ENCODE results near the gene TMEM258.

Gene TMEM258

DNA sequence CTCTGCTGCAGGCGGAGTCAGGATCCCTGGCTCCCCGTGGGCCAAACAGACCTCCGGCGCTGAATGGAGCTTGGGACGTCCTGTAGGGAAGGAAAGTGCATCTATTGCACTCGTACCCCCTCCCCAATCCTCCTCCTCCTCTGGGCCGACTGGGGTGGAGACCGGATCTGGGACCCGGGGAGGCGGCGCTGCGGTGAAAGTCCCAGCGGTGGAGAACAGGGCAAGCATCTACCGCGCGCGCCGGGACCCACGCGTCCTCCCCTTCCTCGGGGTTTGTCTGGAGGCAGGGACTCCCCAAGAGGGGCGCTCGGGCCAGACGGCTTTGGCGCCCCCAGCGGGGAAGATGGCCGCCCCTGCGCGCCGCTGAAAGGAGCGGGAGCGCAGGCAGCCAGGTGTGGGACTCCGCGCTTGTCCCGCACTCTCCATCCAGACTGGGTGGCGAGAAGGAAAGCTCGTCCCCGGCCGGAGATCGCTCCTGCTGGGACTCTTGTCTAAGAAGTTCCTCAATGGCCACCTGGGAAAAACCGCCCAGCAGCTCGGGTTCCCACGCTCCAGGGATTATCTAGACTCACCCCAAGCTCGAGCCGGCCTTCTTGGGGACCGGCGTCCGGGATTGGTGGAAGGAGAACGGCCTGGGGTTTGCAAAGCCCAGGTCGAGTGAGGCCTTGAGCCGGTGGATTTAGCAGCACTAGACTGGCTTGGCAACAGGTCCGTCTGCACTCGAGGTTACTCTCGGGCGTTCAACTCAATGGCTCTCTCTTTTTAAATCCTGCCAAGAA is 36.4 kb upstream of the TMEM258 start:
- Histone ChIP-seq H3K9ac (ENCODE audit: insufficient read length) (peak overlapping the region; percentile 85), H3K27ac (peak overlapping the region; percentile 99), H3K4me3 (peak overlapping the region; percentile 86), H3K9me3 (ENCODE audit: low read depth, low read length) (no peaks in the 10 kb centered on the region), H3K36me3 (ENCODE audit: insufficient read depth, low read length) (peaks cover 19% of the 10 kb centered on the region)
- no peak for TF ChIP-seq FOXP2 (optimal IDR thresholded peaks at IDR 0.05; ENCODE audit: control extremely low read depth, extremely low read length, insufficient read depth)
- TF ChIP-seq POLR2AphosphoS5 (IDR thresholded peaks at IDR 0.05; ENCODE audit: borderline replicate concordance, low read depth, low read length), result no peak; the same call in 1 of the 2 replicates
- TF ChIP-seq EZH2 (IDR thresholded peaks at IDR 0.05), result no peak
- DNase-seq (ENCODE audit: low read depth, low spot score), result no peak

DNA sequence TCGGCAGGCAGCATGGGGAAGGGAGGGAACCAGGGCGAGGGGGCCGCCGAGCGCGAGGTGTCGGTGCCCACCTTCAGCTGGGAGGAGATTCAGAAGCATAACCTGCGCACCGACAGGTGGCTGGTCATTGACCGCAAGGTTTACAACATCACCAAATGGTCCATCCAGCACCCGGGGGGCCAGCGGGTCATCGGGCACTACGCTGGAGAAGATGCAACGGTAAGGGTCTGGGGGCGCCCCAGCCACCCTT is 35.9 kb upstream of the TMEM258 start:
- no peak for DNase-seq (ENCODE audit: low read depth, low spot score)
- peak overlapping the region; percentile 99 for H3K27ac ChIP-seq
- peaks cover 15% of the 10 kb centered on the region; the same call in 1 of the 2 replicates for H3K36me3 ChIP-seq (ENCODE audit: insufficient read depth, low read length)
- H3K9me3 ChIP-seq (ENCODE audit: low read depth, low read length), result no peaks in the 10 kb centered on the region
- peak overlapping the region; percentile 85 for H3K9ac ChIP-seq (ENCODE audit: insufficient read length)
- no peak for TF ChIP-seq FOXP2 (optimal IDR thresholded peaks at IDR 0.05; ENCODE audit: control extremely low read depth, extremely low read length, insufficient read depth)
- no peak for TF ChIP-seq EZH2 (IDR thresholded peaks at IDR 0.05)
- TF ChIP-seq POLR2AphosphoS5 (IDR thresholded peaks at IDR 0.05; ENCODE audit: borderline replicate concordance, low read depth, low read length), result no peak
- peak overlapping the region; percentile 86 for H3K4me3 ChIP-seq

DNA sequence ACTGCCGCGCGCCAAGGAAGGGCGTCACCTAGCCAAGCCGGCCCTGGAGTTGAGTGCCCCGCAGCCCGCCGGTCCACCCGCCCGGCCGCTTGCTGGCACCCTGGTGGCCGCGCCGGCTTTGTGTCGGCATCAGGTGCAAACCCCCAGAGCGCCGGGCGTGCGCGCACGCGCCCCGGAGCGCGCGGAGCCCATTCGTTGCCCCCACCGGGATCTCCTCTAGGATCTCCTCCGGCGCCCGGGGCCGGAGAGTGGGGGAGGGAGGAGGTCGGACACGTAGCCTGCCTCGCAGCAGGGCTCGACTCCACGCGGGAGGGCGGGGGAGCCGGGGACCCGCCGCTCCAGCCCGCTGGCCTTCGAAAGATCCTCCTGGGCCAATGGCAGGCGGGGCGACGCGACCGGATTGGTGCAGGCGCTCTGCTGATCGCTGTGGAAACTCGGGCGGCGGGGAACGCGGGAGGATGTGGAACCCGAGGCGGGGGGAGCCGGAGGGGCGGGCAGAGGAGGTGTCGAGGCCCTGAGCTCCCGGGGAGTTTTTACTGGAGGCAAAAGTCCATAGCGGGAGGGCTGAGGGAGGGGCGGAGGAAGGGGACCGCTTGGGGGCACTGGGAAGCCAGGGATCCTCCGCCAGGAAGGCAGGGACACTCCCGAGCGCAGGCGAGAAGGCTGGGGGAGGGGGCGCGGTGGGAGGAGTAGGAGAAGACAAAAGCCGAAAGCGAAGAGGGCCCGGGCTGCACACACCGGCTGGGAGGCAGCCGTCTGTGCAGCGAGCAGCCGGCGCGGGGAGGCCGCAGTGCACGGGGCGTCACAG is 35.4 kb upstream of the TMEM258 start, which contains the start of gene FADS2:
Gene FADS2, plus strand, starts transcription at position 730 of the 808 bp plus-strand sequence. CDS start 91 bp downstream, outside the sequence.
- H3K4me3 ChIP-seq, result peak within 1 kb of the TSS; percentile 86
- peaks cover 15% of the 10 kb centered on the region; the same call in 1 of the 2 replicates for H3K36me3 ChIP-seq (ENCODE audit: insufficient read depth, low read length)
- H3K27ac ChIP-seq, result peak within 1 kb of the TSS; percentile 99
- H3K9ac ChIP-seq (ENCODE audit: insufficient read length), result peak within 1 kb of the TSS; percentile 85
- DNase-seq (ENCODE audit: low read depth, low spot score), result no peak
- TF ChIP-seq POLR2AphosphoS5 (IDR thresholded peaks at IDR 0.05; ENCODE audit: borderline replicate concordance, low read depth, low read length) (peak; percentile 97), FOXP2 (optimal IDR thresholded peaks at IDR 0.05; ENCODE audit: control extremely low read depth, extremely low read length, insufficient read depth) (peak; percentile 80), EZH2 (IDR thresholded peaks at IDR 0.05) (no peak)
- no peaks in the 10 kb centered on the region for H3K9me3 ChIP-seq (ENCODE audit: low read depth, low read length)

DNA sequence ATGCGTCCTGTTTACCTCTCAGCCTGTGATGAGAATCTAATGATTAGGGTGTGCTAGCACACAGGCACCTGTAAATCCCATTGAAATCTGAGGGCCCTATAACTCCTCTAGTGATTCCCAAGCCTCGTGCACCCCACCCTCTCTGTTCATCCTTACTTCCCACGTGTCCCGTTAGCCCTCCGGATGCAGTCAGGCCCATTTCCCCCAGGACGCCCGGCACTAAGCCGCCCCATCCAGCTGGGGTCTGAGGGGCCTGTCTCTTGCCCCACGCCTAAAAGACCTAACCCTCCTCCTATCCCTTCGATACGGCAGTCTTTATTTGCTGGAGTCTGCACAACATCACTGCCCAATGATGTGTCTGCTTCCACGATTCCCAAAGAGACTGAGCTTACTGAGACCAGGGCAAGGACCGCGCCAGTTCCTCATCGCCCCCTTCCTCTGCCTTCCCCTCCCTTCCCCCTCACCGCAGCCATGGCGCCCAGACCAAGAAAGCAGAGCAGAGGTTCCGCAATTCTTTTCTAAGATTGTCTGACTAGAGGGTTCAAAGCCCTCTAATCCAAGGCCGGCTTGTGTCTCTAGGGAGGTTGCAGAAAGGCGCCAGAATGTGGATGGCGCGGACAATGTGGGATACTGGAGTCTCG is 34.7 kb upstream of the TMEM258 start:
- H3K4me3 ChIP-seq, result peak overlapping the region; percentile 86; the same call in 1 of the 2 replicates
- H3K36me3 ChIP-seq (ENCODE audit: insufficient read depth, low read length), result peaks cover 15% of the 10 kb centered on the region; the same call in 1 of the 2 replicates
- H3K9ac ChIP-seq (ENCODE audit: insufficient read length), result peak overlapping the region; percentile 85
- no peak for DNase-seq (ENCODE audit: low read depth, low spot score)
- peak overlapping the region; percentile 99 for H3K27ac ChIP-seq
- H3K9me3 ChIP-seq (ENCODE audit: low read depth, low read length), result no peaks in the 10 kb centered on the region
- TF ChIP-seq EZH2 (IDR thresholded peaks at IDR 0.05) (no peak), FOXP2 (optimal IDR thresholded peaks at IDR 0.05; ENCODE audit: control extremely low read depth, extremely low read length, insufficient read depth) (no peak), POLR2AphosphoS5 (IDR thresholded peaks at IDR 0.05; ENCODE audit: borderline replicate concordance, low read depth, low read length) (no peak)

DNA sequence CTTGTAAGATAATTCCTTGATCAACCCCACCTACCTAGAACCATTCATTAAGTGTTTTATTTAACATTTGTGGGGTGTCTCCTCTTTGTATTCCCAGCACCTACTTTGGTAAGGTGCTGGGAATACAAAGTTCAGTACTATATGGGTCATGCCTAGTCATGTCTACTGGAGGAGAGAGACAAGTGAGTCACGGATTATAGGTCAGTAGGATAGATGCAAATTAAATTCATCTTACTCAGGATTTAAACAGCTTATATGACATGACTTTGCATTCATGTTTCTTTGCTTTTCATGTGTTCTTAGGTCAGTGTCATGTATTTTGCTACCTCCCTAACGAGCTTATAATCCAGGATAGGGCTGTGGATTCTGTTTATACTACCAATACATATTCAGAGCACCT is 27.8 kb upstream of the TMEM258 start:
- H3K9ac ChIP-seq (ENCODE audit: insufficient read length), result no peak overlapping the region
- H3K27ac ChIP-seq, result no peak overlapping the region
- TF ChIP-seq EZH2 (IDR thresholded peaks at IDR 0.05) (no peak), FOXP2 (optimal IDR thresholded peaks at IDR 0.05; ENCODE audit: control extremely low read depth, extremely low read length, insufficient read depth) (no peak)

DNA sequence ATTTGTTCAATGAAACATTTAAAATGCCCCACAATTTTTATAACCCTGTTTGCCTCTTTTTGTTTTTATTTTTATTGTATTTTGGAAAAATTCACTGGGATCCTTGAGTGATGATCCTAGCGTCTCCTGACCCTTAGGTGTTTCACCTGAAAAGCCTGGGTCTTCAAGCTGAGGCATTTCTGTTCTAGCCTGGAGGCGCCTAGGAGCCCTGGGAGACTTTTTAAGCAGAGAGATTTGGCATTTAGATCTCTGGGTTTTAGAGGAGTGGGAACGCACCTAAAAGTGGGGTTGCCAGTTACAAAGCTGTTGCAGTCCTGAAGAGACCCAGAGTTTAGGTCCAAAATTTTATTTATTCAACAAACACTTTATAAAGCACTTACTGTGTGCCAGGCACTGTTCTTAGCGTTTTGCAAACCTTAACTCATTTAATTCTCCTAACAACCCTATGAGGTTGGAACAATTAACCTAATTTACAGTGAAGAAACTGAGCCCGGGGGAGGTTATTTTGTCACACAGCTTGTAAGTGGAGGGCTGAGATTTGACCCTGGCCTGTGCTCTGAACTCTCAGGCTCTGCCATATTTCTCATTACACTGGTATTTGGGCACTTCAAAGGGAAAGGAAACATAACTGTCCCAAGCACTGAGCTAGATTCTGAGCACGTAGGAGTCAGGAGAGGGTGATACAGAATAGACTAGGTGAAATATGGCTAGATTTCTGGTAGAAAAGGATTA is 25.2 kb upstream of the TMEM258 start:
- no peak for DNase-seq (ENCODE audit: low read depth, low spot score)
- Histone ChIP-seq H3K9me3 (ENCODE audit: low read depth, low read length) (no peaks in the 10 kb centered on the region), H3K27ac (peak overlapping the region; percentile 94), H3K4me3 (peak overlapping the region; percentile 95), H3K9ac (ENCODE audit: insufficient read length) (peak overlapping the region; percentile 83), H3K36me3 (ENCODE audit: insufficient read depth, low read length) (peaks cover 21% of the 10 kb centered on the region)
- TF ChIP-seq EZH2 (IDR thresholded peaks at IDR 0.05) (no peak), POLR2AphosphoS5 (IDR thresholded peaks at IDR 0.05; ENCODE audit: borderline replicate concordance, low read depth, low read length) (no peak), FOXP2 (optimal IDR thresholded peaks at IDR 0.05; ENCODE audit: control extremely low read depth, extremely low read length, insufficient read depth) (no peak)

More for the DNA sequence above, 27.8 kb upstream of the TMEM258 start:
- Histone ChIP-seq H3K36me3 (ENCODE audit: insufficient read depth, low read length) (no peaks in the 10 kb centered on the region), H3K9me3 (ENCODE audit: low read depth, low read length) (no peaks in the 10 kb centered on the region), H3K4me3 (no peak overlapping the region)
- DNase-seq (ENCODE audit: low read depth, low spot score), result no peak

DNA sequence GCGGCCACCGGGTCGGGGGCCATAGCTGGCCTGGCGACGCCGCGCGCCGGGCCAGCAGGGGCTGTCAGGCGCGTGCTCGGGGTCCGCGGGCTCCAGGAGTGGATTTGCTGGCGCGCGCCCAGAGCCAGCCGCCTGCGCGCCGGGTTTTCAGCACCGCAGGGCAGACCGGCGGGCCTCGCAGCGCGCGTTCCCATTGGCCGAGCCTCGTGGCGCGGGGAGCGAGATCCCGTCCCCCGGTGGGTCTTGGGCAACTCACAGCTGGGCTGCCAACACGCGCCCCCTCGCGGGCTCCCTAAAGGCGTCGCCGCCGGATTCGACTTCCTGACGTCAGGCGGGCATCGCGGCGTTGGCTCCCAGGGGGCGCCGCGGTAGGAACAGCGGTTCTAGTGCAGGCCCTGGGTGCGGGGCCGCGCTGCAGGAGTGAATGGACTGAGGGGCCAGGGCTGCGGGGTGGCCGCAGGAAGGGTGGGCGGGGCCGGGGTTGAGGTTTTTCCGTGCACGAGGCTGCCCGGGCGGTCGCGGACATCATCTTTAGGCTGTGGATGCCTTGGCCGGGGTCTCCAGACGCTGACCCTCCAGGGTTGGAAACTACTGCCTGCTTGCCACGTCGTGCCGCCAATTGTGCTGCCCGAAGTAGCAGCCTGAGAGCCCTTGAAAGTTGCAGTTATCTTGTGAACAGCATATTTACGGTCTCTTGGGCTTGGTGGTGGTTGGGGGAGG is 24.5 kb upstream of the TMEM258 start, which contains the start of gene FADS1:
Gene FADS1, minus strand, starts transcription at position 268 of the 720 bp plus-strand sequence. Its CDS starts 74 bp downstream, at position 194.
- no peak for DNase-seq (ENCODE audit: low read depth, low spot score)
- H3K4me3 ChIP-seq, result peak within 1 kb of the TSS; percentile 95
- no peak for TF ChIP-seq EZH2 (IDR thresholded peaks at IDR 0.05)
- peak; percentile 98 for TF ChIP-seq FOXP2 (optimal IDR thresholded peaks at IDR 0.05; ENCODE audit: control extremely low read depth, extremely low read length, insufficient read depth)
- TF ChIP-seq POLR2AphosphoS5 (IDR thresholded peaks at IDR 0.05; ENCODE audit: borderline replicate concordance, low read depth, low read length), result peak; percentile 85

More for the DNA sequence above, 24.5 kb upstream of the TMEM258 start, which contains the start of gene FADS1:
- peak within 1 kb of the TSS; percentile 94 for H3K27ac ChIP-seq
- H3K36me3 ChIP-seq (ENCODE audit: insufficient read depth, low read length), result peaks cover 29% of the 10 kb centered on the region
- H3K9ac ChIP-seq (ENCODE audit: insufficient read length), result peak within 1 kb of the TSS; percentile 98
- no peaks in the 10 kb centered on the region for H3K9me3 ChIP-seq (ENCODE audit: low read depth, low read length)

Measured in SK-N-MC (cell line).